Fibroblast of skin of right biceps (primary cell): ENCODE measurements around the gene CER1.
"Not testable (repeated sequence)": the region's sequence is repeated elsewhere in the genome, so short reads cannot be mapped to it uniquely, and the experiment has no call there.

Source experiments
- DNase-seq: peaks from one replicate; pipeline ENCODE4 v3.0.0-alpha.2; 2013

Gene CER1

DNA sequence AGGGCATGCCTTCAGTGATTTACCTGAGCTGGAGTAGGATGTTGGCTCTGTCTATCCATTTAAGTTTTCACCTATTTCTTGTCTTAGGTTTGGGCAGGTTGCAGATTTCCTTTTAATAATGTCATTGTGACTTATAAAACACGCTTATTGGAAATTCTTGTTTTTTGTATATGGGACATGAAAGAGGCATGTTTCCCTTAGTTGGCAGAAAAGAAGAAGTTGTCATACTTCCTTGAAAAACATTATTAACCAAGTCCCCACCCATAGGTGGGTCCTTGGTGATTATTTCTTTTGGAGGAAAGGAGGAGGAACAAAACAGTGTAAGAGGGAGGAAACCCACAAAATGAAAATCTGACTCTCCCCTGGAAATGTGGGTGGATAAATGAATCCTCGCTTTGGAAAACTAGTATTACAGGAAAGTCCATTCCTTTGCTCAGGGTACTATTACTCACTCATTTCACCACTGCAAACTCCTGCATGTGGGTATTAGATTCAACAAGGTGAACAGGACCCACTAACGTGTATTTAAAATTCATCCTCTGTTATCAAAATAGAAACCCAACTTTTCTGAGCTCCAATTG is 9.3 kb downstream of the CER1 start:
- DNase-seq = no peak

DNA sequence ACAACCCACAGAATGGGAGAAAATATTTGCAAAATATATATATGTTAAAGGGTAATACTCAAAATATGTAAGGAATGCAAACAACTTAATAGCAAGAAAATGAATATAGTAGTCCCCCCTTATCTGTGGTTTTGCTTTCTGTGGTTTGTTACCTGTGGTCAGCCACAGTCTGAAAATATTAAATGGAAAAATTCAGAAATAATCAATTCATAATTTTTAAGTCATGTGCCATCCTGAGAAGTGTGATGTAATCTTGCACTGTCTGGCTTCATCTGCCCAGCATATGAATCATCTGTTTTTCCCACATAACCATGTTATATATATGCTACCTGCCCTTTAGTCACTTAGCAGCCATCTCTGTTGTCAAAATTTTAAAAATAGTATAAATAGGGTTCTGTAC is 11.7 kb downstream of the CER1 start:
- DNase-seq = peak; percentile 84

DNA sequence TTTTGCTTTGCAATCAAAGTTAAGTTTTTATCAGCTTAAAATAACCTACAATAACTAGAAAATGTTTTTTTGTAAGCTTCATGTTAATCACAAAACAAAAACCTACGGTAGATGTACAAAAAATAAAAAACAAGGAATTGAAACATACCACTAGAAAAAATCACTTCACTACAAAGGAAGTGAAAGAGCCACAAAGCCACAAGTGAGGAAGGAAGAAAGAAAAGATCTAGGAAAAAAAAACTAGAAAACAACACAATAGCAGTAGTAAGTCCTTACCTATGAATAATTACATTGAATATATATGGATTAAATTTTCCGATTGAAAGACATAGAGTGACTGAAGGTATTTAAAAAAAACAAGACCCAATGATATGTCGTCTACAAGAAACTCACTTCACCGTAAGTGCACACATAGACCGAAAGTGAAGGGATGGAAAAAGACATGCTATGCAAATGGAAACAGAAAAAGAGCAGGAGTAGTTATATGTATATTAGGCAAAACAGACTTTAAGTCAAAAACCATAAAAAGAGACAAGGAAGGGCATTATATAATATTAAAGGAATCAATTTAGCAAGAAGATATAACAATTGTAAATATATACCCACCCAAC is 15.9 kb downstream of the CER1 start:
- DNase-seq = no peak

DNA sequence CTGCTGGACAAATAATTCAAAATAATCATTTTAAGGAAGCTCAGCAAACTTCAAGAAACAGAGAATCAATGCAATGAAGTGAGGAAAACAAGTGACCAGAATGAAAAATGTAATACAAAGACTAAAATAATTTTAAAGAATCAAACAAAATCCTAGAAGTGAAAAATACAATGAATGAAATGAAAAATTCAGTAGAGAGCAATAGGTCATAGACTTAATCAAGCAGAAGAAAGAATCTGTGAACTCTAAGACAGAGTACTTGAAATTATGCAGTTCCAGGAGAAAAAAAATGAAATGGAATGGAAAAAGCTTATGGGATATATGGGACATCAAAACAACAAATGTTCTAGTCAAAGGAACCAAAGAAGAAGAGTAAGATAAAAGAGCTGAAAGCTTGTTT is 17.5 kb downstream of the CER1 start:
- no peak for DNase-seq

DNA sequence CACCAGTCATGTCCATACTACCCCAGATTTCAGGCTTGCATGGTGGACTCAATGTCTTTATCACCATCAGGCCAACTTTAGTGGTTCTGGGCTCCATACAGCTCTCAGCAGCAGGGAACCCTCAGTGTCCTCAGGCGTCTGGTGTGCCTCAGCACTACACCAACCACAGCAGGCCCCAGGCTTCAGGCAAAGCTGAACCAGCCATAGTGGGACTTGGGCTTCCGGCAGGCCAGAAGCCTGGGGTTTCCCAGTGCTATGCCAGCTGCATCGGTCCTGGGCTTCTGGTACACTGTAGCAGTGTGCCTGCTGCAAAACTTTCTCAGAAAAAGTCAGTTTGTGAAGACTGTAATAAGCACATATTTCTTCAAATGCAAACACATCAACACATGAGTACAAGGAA is 18.3 kb downstream of the CER1 start:
- DNase-seq = no peak

DNA sequence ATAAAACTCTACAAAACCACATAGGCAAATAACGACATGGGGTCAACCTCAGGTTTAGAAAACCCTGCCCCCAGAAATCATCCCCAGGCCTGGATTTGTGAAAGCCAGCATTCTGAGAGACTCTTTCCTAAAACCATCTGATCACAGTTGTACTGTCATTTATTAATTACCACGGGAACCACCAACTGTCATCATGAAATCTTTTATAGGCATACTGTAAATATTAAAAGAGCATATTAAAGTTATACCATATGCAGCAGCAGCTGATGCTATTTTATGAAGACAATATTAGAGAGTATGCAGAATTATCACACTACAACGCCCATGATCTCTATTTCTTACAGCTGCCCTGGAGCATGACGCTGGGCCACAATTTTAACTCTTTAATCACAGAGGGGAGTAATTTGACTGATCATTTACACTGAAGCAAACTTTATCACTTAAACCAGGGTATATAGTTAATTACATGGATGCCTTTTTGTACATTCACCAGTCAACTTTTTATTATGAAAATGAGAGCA is 20.3 kb downstream of the CER1 start:
- DNase-seq = no peak

DNA sequence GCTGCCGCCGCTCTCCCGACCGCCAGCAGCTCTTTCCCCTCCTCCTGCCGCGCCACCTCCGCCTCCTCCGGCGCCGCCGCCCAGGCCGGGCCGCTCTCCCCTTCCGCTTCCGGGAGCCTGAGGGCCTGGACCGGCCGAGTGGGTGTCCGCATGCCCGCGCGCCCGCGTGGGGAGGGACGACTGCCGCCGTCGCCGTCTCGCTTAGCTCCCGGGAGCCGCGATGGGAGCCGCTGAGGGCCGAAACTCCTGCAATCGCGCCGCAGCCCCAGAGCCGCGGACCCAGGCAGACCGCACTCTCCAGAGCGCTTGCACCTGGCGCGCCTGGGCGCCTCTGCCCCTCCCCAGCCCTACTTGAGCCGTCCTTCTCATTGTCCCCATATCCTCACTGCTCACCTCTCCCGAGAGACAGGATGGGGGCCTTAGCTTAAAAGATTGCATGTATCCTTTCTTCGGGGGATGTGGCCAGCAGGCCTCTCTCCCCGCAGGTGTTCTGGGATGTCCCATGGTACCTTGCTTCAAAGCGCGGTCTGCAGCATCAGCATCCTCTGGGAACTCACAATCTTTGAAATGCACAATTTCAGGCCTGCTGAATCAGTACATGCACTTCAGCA is 29.2 kb downstream of the CER1 start, which contains the start of gene ZDHHC21:
TSS of gene ZDHHC21 (minus strand) at position 182 of the 611 bp plus-strand sequence. CDS start 19,092 bp downstream, outside the sequence.
- peak; percentile 60 for DNase-seq

DNA sequence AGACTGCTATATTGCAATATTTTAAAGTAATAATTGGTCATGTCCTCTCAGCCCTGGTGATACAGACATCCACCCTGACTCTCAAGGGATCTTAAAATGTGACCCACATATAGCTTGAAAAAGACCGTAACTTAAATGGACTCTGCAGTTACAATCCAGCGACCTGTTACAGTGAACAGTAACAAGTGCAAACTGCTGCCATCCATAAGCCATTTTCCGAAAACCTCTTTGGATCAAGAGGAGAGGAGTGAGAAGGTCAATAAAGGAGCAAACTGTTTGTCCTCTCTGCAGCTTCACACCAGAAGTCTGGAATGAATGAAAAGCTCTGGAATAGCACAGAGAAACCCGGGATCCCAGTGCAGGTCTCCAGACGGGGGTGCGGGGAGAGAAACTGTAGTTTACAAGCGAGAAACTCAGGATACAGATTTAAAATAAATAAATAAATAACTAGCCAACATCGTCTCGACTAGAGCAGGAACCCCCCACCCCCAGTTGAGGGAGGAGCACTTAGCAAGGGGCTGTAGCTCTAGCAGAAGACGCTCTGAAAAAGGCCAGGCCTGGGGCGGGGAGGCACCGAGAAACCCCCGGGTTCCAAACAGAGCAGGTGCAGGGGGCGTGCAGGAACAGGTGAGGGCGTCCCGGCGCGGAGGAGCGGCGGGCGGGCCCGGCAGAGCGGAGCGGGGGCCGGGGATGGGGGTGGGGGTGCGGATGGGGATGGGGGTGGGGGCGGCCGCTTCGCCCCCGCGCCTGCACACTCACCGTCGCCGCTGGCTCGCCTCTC is 29.9 kb downstream of the CER1 start:
- DNase-seq = no peak

DNA sequence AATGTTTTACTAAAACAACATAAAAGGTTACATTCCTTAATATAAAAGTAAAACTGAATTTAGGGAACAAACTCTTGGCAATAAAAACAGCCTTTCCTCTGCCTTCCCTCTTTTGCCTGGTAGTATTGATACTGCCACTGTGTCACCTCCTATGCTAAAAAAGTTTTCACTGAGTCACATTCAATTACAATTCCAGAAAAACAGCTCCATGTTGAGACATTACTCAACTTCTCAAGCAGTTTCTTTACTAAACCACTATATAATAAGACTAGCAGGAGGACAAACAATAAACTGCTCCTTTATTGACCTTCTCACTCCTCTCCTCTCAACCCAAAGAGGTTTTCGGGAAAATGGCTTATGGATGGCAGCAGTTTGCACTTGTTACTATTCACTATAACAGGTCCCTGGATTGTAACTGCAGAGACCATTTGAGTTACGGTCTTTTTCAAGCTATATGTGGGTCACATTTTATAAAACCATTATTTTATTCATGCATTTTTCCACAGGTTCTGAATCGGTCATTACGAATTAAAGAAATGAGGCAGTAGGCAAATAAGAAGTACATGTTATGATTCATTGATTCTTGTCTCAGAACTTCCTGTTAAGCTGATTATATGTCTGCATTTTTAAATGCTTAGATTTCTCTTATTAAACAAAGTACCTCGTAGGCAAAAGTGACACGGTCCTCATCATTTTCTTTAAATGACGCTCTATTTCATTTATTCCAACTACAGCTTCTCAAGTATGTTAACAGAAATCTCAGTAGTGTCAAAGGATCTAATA is 31.4 kb downstream of the CER1 start:
- DNase-seq = no peak

DNA sequence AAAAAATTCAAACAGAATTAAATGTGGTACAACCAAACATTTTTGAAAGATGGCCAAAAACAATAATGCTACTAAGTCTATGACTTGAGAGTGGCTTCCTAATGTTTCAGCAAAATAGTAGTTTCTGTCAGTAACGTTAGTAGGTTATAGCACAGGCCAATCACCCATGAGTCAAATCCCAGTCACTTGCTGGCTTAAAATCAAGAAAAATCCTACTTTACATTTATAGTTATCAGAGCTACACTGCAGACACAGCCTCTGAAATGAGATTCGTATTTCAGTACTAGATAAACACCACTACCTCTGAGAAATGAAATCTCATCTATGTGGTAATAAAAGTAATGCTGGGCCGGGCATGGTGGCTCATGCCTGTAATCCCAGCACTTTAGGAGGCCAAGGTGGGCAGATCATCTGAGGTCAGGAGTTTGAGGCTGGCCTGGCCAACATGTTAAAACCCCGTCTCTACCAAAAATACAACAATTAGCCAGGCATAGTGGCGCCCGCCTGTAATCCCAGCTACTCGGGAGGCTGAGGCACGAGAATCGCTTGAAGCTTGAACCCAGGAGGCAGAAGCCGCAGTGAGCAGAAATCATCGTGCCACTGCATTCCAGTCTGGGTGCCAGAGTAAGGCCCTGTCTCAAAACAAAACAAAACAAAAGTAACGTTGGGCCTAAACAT is 35.4 kb downstream of the CER1 start:
- peak; percentile 91 for DNase-seq

DNA sequence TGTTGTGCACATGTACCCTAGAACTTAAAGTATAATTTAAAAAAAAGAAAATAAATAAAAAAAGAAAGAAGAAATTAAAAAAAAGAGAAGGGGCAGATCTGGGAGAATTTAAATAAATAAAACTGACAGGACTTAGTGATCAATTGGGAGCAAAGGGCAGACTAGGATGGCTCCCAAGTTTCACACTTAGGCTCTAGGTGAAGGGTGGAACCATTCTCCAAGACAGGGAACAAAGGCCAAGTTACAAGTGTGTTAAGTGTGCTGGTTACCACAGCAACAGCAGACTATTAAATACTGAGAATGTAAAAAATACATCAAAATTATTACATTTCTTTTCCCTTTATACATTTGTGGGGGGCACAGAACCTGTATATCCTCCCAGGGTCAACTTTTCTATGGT is 36.4 kb downstream of the CER1 start:
- no peak for DNase-seq

DNA sequence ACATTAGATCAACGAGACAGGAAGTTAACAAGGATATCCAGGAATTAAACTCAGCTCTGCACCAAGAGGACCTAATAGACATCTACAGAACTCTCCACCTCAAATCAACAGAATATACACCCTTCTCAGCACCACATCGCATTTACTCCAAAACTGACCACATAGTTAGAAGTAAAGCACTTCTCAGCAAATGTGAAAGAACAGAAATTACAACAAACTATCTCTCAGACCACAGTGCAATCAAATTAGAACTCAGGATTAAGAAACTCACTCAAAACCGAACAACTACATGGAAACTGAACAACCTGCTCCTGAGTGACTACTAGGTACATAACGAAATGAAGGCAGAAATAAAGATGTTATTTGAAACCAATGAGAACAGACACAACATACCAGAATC is 39.9 kb downstream of the CER1 start:
- DNase-seq = not testable (repeated sequence)

DNA sequence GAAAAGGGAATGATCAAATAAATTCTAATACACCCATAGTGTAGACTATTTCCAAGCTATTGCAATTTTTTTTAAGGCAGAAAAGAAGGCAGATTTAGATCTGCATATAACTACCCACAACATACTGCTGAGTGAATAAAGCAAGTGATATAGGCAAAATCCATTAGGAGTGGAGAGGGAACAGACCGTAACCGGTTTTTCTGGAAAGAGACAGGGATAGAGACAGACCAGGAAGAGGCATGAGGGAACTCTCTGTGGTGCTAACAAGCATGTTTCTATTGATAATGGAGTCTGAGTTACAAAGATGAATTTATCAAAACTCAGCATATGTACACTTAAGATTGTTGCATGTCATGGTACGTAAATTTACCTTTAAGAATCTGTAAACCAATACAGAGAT is 43.8 kb downstream of the CER1 start:
- DNase-seq = no peak

DNA sequence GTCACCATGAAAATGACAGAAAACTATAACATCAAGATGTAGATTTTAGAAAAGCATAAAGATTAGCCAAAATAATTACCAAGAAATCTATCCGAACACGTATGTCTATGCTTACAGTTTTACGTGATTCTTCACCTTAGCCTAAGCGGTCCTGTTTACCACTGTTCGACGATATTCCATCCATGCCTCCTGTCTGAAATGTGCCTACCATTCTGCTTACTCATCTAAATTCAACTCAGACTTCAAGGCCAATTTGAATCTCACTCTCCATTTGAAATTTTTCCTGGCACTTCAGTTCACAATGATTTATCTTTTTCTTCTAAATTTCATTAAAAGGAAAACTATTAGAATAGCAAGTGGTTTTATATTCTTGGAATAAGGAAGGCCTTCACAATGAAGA is 44.7 kb downstream of the CER1 start:
- no peak for DNase-seq

DNA sequence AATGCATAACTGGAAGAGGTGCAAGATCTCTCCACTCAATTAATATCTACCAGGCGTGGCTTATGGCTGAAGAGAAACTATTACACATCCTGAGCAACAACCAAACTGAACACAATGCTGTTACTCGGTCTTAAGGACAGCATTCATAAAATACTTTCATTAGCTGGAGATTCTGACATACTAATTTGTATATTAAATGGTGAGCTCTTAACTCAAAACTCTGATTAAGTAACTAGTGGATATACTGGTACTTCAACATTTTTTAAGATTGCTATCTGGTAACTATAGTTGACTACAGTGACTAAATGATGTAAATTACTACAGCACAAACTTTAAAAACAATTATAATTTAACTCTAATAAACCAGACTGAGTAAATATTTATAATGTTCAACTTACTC is 45.1 kb downstream of the CER1 start:
- DNase-seq = no peak

DNA sequence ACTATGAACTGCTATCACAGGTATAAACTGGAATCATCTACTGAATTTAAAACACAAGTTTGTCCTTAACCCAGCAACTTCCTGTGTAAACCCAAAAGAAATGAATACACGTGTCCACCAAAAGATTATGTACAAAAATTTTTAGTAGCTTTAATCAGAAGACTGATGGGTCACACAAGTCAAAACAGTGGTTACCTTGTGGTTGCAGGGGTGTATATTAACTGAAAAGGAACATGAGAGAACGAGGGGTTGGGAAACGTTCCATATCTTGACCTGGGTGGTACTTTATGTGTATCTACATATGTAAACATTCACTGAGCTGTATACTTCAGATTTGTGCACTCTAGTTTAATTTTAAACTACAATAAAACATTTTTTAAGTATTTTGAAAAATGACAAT is 47.9 kb downstream of the CER1 start:
- no peak for DNase-seq

DNA sequence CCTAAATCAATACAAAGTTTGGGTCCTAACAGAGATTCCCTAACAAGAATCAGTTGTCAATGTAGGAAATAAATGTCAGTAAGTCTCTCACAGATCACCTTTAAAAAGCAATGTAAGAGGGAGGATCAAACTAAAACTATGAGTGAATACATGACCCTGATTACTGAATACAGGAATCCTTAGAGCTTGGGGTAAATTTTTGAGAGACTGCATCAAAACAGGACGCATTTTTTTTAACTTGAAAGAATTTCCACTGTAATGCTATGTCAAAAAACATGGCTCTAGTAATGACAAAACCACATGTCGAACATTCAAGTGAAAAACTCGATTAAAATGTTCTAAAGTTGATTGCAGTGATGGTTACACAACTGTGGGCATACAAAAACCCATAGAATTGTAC is 51.2 kb downstream of the CER1 start:
- DNase-seq = no peak

DNA sequence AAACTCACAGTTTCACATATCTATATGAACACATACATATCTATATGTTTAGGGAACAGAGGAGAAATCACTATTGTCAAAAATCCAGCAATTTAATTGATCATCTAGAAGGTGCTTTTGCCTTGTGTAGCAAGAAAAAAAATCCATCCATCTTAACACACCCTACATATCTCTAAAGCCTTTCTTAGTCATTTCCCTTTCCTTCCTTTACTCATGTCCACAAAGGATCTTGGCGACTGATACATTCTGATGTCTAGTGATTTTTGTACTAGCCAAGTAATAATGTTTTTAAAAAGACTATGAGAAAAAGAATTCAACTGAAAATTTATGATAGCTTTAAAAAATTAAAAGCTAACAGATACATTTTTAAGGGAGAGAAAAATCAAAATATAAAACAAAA is 51.8 kb downstream of the CER1 start:
- peak; percentile 28 for DNase-seq
